GM18873 (cell line): ENCODE results near the gene KIF7.
"Not testable (repeated sequence)": the region's sequence is repeated elsewhere in the genome, so short reads cannot be mapped to it uniquely, and the experiment has no call there.

Experiments used
- ATAC-seq: cut with Tn5 transposase; IDR thresholded peaks from one replicate; pipeline ENCODE4 v1.9.1; 2021; ENCODE audit warnings: mild to moderate bottlenecking, moderate library complexity, moderate number of reproducible peaks; ENCODE audit not compliant: unreplicated experiment, low FRiP score

Gene KIF7

GRCh38 chr15:89654847-89655805 is at the start of gene KIF7:
KIF7 (minus strand) TSS chr15:89655467; CDS start chr15:89652930, 2,537 bp downstream.
- no peak for ATAC-seq

- no peak for ATAC-seq
These were observed 49.1 kb upstream of the KIF7 start for GRCh38 chr15:89704411-89704810.

GRCh38 chr15:89695198-89695597 is 39.9 kb upstream of the KIF7 start:
- no peak for ATAC-seq

GRCh38 chr15:89693696-89694095 is 38.4 kb upstream of the KIF7 start:
- no peak for ATAC-seq

GRCh38 chr15:89693091-89693490 is 37.8 kb upstream of the KIF7 start:
- no peak for ATAC-seq

- no peak for ATAC-seq
These were observed 35.3 kb upstream of the KIF7 start, which contains the start of the genes PEX11A and WDR93 for GRCh38 chr15:89690276-89691218. PEX11A (minus strand) TSS chr15:89690754; CDS start chr15:89690632, 122 bp downstream. WDR93 (plus strand) TSS chr15:89690811; CDS start chr15:89701747, 10,936 bp downstream.

- not testable (repeated sequence) for ATAC-seq
These were observed 34.6 kb upstream of the KIF7 start for GRCh38 chr15:89689930-89690275.

GRCh38 chr15:89686522-89686921 is 31.3 kb upstream of the KIF7 start:
- no peak for ATAC-seq

GRCh38 chr15:89685995-89686394 is 30.7 kb upstream of the KIF7 start:
- ATAC-seq, result no peak

GRCh38 chr15:89681146-89681545 is 25.9 kb upstream of the KIF7 start:
- no peak for ATAC-seq

- no peak for ATAC-seq
These were observed 25.1 kb upstream of the KIF7 start for GRCh38 chr15:89680282-89680873.

GRCh38 chr15:89679212-89679611 is 23.9 kb upstream of the KIF7 start, which contains the start of gene PLIN1:
PLIN1 (minus strand) TSS chr15:89679367; CDS start chr15:89677489, 1,878 bp downstream.
- ATAC-seq, result no peak

- no peak for ATAC-seq
These were observed 22.1 kb upstream of the KIF7 start for GRCh38 chr15:89677381-89677780.

GRCh38 chr15:89675606-89676005 is 20.3 kb upstream of the KIF7 start:
- no peak for ATAC-seq

- no peak for ATAC-seq
These were observed 19.3 kb upstream of the KIF7 start for GRCh38 chr15:89674526-89674925.

- ATAC-seq, result no peak
These were observed 17.9 kb upstream of the KIF7 start for GRCh38 chr15:89673165-89673512.

GRCh38 chr15:89672221-89673164 is 17.2 kb upstream of the KIF7 start:
- ATAC-seq, result no peak

GRCh38 chr15:89671687-89672086 is 16.4 kb upstream of the KIF7 start:
- no peak for ATAC-seq

- no peak for ATAC-seq
These were observed 15.8 kb upstream of the KIF7 start for GRCh38 chr15:89670971-89671560.
